Calu3 (cell line): ENCODE measurements around the gene HNRNPH3. TPM values are rescaled to one million over a fixed set of nuclear protein-coding genes. Genes with fewer than 3 reads are reported as not detected.

ENCODE experiments used
- Bru-seq: library from RNA; stranded (reverse); fragments of 400-500 nt; gene quantifications from one replicate; lab custom pipeline; 2021; lab: Mats Ljungman, UMichigan
- BruChase-seq, 2 experiments: library from RNA; stranded (reverse); fragments of 400-500 nt; gene quantifications; one replicate each; lab custom pipeline; 2021; lab: Mats Ljungman, UMichigan
- BruUV-seq: library from RNA; stranded (reverse); fragments of 400-500 nt; replicated peaks from 2 replicates; lab custom pipeline; 2021; lab: Mats Ljungman, UMichigan
- CTCF ChIA-PET: fragments of 300-600 bp; sonication (Branson Sonifier 250); formaldehyde crosslinking; loops from one replicate; lab custom pipeline; 2022; ENCODE audit warnings: antibody characterized with exemption; lab: Charles Lee
- DNase-seq: peaks from one replicate; pipeline ENCODE4 v3.0.0; 2022
- H3K27ac Mint-ChIP-seq: one replicate; pipeline ENCODE4 v1.8.0; 2022; ENCODE audit warnings: mixed read lengths; ENCODE audit not compliant: unreplicated experiment
- H3K27me3 Mint-ChIP-seq: one replicate; pipeline ENCODE4 v1.8.0; 2022; ENCODE audit warnings: mixed read lengths; ENCODE audit not compliant: unreplicated experiment
- H3K36me3 Mint-ChIP-seq: one replicate; pipeline ENCODE4 v1.8.0; 2022; ENCODE audit warnings: mild to moderate bottlenecking, moderate library complexity, mixed read lengths; ENCODE audit not compliant: insufficient read depth, unreplicated experiment
- H3K4me1 Mint-ChIP-seq: one replicate; pipeline ENCODE4 v1.8.0; 2022; ENCODE audit warnings: mild to moderate bottlenecking, low read depth, mixed read lengths; ENCODE audit not compliant: unreplicated experiment
- H3K4me3 Mint-ChIP-seq: one replicate; pipeline ENCODE4 v1.8.0; 2022; ENCODE audit warnings: mild to moderate bottlenecking, low read depth, moderate library complexity, mixed read lengths; ENCODE audit not compliant: unreplicated experiment
- H3K9me3 Mint-ChIP-seq: one replicate; pipeline ENCODE4 v1.8.0; 2022; ENCODE audit warnings: low read depth, mixed read lengths; ENCODE audit not compliant: unreplicated experiment
- intact Hi-C: fragments of 100-400 bp; cut with micrococcal nuclease; formaldehyde crosslinking; loops from one replicate; pipeline ENCODE4 v1.10.0; 2022; ENCODE audit not compliant: unreplicated experiment
- long read RNA-seq: library from polyadenylated mRNA; stranded (forward); transcript quantifications from one replicate; pipeline ENCODE4 v2.0.0, GENCODE V29; 2022
- total RNA-seq: library from RNA; stranded (reverse); gene quantifications from 2 replicates; pipeline ENCODE4 v1.2.3, GENCODE V29; 2022
- TF ChIP-seq, protein P1 (sequence below): fragments of 200-600 bp; IDR thresholded peaks from one replicate; pipeline ENCODE4 v1.8.0; 2022; ENCODE audit warnings: antibody characterized with exemption; ENCODE audit not compliant: unreplicated experiment

The HNRNPH3 gene, protein sequence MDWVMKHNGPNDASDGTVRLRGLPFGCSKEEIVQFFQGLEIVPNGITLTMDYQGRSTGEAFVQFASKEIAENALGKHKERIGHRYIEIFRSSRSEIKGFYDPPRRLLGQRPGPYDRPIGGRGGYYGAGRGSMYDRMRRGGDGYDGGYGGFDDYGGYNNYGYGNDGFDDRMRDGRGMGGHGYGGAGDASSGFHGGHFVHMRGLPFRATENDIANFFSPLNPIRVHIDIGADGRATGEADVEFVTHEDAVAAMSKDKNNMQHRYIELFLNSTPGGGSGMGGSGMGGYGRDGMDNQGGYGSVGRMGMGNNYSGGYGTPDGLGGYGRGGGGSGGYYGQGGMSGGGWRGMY
- total RNA-seq, result 170 and 184 TPM in 2 replicates
- percentile 100 among the genes with signal in this experiment for Bru-seq, nascent RNA
- percentile 98 among the genes with signal in this experiment for BruChase-seq, experiment 1, labeled RNA remaining after a 6-hour chase
- percentile 99 among the genes with signal in this experiment for BruChase-seq, experiment 2, labeled RNA remaining after a 2-hour chase
- long read RNA-seq, transcript HNRNPH3-202 (10 exons, 1,332 nt), result minor isoform, 32 of 206 reads
- long read RNA-seq, transcript HNRNPH3-201 (10 exons, 2,339 nt), result major isoform, 43 of 206 reads
- long read RNA-seq, partial matches to known transcripts, result 30 of 206 reads
- long read RNA-seq, other reads (novel, unspliced or antisense), result 98 of 206 reads

DNA sequence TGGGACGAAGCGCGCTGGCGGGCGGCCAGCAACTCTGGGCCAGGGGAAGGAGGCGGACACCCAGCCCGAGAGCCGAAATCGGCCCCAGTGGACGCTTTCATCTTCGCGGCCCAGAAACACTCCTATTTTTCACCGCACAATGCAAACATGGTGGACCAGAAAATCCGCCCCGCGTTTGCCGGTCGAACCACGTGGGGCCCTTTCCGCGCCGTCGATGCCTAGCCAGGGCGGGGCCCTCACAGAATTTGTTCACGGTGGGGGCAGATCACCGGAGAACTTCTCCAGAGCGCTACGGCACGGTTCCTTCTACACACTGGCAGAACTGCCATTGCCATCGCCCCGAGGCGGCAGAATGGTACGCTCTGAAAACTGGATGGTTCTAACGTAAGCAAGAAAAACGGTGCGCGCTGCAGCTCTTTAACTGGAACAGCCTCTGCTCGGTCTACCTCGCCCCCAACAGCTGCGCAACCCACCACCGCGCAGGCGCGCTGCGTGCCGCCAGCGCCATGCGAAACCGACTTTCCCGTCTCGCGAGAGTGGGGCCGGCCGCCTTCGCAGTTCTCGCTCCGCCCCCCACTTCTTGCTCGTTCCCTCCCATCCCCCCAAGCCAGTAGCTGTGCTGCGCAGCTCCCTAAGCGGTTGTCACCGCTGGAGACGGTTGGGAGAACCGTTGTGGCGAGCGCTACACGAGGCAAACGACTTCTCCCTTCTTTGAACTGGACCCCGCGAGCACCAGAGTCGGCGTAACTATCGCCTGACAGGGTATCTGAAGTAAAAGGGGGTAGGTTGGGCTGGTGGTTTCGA, at the start of gene HNRNPH3:
TSS of gene HNRNPH3 (plus strand) at position 610 of the 804 bp plus-strand sequence. CDS start 5,158 bp downstream, outside the sequence.
- Mint-ChIP-seq H3K36me3 (peaks cover 71% of the 10 kb centered on the region), H3K4me1 (peaks cover 56% of the 10 kb centered on the region), H3K9me3 (no peaks in the 10 kb centered on the region), H3K4me3 (peak within 1 kb of the TSS; percentile 98), H3K27me3 (no peaks in the 10 kb centered on the region), H3K27ac (peak within 1 kb of the TSS; percentile 88)
- TSS peak; percentile 65 for BruUV-seq
- CTCF ChIA-PET, result interaction anchor here (0.6 to 3.1 kb wide), 7 partner anchors 9 to 371 kb away, joined by 3 to 18 read pairs (median 4); no protein-coding TSS in a partner anchor
- peak; percentile 99 for DNase-seq
- intact Hi-C loops, result loop anchor here (10.0 kb wide), 1 partner anchor 447 kb away; the partner anchor contains the start of gene SIRT1
- TF ChIP-seq, protein P1, sequence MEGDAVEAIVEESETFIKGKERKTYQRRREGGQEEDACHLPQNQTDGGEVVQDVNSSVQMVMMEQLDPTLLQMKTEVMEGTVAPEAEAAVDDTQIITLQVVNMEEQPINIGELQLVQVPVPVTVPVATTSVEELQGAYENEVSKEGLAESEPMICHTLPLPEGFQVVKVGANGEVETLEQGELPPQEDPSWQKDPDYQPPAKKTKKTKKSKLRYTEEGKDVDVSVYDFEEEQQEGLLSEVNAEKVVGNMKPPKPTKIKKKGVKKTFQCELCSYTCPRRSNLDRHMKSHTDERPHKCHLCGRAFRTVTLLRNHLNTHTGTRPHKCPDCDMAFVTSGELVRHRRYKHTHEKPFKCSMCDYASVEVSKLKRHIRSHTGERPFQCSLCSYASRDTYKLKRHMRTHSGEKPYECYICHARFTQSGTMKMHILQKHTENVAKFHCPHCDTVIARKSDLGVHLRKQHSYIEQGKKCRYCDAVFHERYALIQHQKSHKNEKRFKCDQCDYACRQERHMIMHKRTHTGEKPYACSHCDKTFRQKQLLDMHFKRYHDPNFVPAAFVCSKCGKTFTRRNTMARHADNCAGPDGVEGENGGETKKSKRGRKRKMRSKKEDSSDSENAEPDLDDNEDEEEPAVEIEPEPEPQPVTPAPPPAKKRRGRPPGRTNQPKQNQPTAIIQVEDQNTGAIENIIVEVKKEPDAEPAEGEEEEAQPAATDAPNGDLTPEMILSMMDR, result no peak

DNA sequence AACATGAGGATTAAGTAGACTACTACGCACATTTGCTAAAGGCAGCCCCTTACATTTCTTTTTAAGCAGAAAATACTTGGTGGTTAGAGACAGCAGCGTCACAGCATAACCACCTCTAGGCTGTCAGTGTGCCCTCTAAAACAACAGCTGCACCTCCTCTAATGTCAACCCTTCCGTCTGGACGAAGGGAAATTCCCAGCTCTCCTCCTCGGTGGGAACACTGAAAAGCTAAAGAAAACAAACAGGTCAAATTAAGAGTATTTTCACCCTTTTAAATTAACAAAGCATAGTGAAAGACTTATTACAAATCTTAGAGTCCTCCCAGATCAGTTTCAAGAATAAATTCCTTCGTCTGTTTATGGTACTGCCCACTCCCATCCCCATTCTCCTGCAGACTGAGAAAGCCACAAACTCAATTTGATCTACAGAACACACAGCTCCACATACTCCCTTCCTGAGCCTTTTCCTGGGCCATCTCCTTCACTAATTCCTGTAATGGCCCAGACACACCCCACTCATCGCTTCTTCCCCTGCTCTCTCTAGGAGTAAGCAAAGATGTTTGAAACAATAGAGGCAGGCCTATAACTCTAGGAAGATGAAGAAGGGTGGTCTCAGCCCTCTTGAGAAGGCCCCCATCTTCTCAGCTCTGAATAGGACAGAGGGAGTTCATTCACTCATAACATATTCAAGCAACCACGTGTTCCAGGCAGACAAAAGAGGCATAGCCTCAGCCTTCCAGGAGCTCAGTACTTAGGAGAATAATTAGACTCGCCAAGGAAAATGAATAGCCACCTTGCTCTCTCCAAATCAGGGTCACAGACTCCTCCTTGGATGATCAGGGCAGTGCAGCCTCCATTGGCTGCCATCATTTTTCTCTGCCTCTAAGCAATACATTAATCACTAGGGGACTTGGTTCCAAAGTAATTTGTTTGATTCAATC, 47.5 kb upstream of the HNRNPH3 start:
- H3K27ac Mint-ChIP-seq, result no peak overlapping the region
- no peak for DNase-seq
- no peaks in the 10 kb centered on the region for H3K4me1 Mint-ChIP-seq
- CTCF ChIA-PET, result interaction anchor here (2.0 kb wide), 1 partner anchor 72 kb away, joined by 4 read pairs; no protein-coding TSS in a partner anchor
- no peaks in the 10 kb centered on the region for H3K9me3 Mint-ChIP-seq
- peaks cover 4% of the 10 kb centered on the region for H3K36me3 Mint-ChIP-seq
- no TSS peak for BruUV-seq
- no peak overlapping the region for H3K4me3 Mint-ChIP-seq
- intact Hi-C loops, result no loop called here
- no peaks in the 10 kb centered on the region for H3K27me3 Mint-ChIP-seq
- TF ChIP-seq, protein P1, result no peak

DNA sequence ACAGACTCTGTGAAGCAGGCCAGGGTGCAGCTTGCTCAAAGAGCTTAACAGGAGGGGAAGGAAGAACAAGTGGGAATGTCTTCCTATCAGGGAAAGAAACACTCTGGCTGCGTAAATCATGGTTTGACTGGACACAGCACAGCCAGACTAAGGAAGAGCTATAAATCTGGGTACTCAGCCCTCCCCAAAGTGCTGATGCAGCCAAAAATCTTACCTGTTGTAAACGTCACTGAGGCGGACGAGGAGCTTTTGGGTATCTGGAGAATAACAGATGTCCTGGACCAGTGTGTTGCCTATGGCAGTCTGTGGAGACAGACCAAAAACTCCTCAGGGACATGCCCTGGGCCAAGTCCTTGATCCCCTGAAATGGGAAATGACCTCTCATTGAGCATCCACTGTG, 43.1 kb upstream of the HNRNPH3 start:
- no peaks in the 10 kb centered on the region for H3K36me3 Mint-ChIP-seq
- intact Hi-C loops, result no loop called here
- H3K9me3 Mint-ChIP-seq, result no peaks in the 10 kb centered on the region
- DNase-seq, result no peak
- no peak overlapping the region for H3K27ac Mint-ChIP-seq
- BruUV-seq, result no TSS peak
- H3K27me3 Mint-ChIP-seq, result no peaks in the 10 kb centered on the region
- TF ChIP-seq, protein P1, result no peak
- CTCF ChIA-PET, result no interaction called here
- no peak overlapping the region for H3K4me3 Mint-ChIP-seq
- H3K4me1 Mint-ChIP-seq, result no peaks in the 10 kb centered on the region
